Endothelial cell of umbilical vein (primary cell): ENCODE results near the gene TRIM51. TPM values are rescaled to one million over a fixed set of nuclear protein-coding genes. Genes with fewer than 3 reads are reported as not detected.

Source experiments
- polyA plus RNA-seq, 4 experiments: library from polyadenylated mRNA; depleted of rRNA in 3 of 4; stranded (reverse) in 3 of 4; unstranded in 1 of 4; fragments of >200 nt; gene quantifications; 2 replicates each; pipeline versions ENCODE4 v1.2.1 to v1.2.3, GENCODE V29; 2011 to 2012; ENCODE audit warnings: missing spikeins in 1 of 4
- small RNA-seq: library from RNA; depleted of rRNA; stranded (forward); fragments of <200 nt; gene quantifications from one replicate; pipeline ENCODE3, GENCODE V24; 2012; ENCODE audit warnings: low replicate concordance, low read depth; ENCODE audit not compliant: insufficient read depth, insufficient read length
- total RNA-seq: library from RNA; stranded (reverse); gene quantifications from 2 replicates; pipeline ENCODE4 v1.2.3, GENCODE V29; 2021

The TRIM51 gene
- total and polyA plus RNA-seq, 2 donors (not counting 3 experiments of a cell fraction or from before 2014, with no cell fraction given) = not detected

Small RNA genes within 50 kb of the gene (small RNA-seq; reads per million reads assigned to genes)
- gene AC036111.3 = not detected

Other genes with a start within 250 kb of the TRIM51 start
- gene OR4P4, start 248.2 kb upstream of the TRIM51 start, total RNA-seq = not detected in 2 replicates
- not detected in 2 replicates for gene OR4P4, start 248.2 kb upstream of the TRIM51 start, polyA plus RNA-seq
- gene OR4S2, start 235.0 kb upstream of the TRIM51 start, total RNA-seq = not detected in 2 replicates
- gene OR4S2, start 235.0 kb upstream of the TRIM51 start, polyA plus RNA-seq = not detected in 2 replicates
- gene OR4C6, start 221.1 kb upstream of the TRIM51 start, total RNA-seq = not detected in 2 replicates
- gene OR4C6, start 221.1 kb upstream of the TRIM51 start, polyA plus RNA-seq = not detected in 2 replicates
- not detected in 2 replicates for gene OR5D13, start 109.9 kb upstream of the TRIM51 start, total RNA-seq
- not detected in 2 replicates for gene OR5D13, start 109.9 kb upstream of the TRIM51 start, polyA plus RNA-seq
- not detected in 2 replicates for gene OR5D14, start 87.7 kb upstream of the TRIM51 start, total RNA-seq
- not detected in 2 replicates for gene OR5D14, start 87.7 kb upstream of the TRIM51 start, polyA plus RNA-seq
- gene OR5L1, start 71.9 kb upstream of the TRIM51 start, total RNA-seq = not detected in 2 replicates
- gene OR5L1, start 71.9 kb upstream of the TRIM51 start, polyA plus RNA-seq = not detected in 2 replicates
- gene OR5D18, start 63.7 kb upstream of the TRIM51 start, total RNA-seq = not detected in 2 replicates
- gene OR5D18, start 63.7 kb upstream of the TRIM51 start, polyA plus RNA-seq = not detected in 2 replicates
- gene OR5L2, start 56.1 kb upstream of the TRIM51 start, total RNA-seq = not detected in 2 replicates
- not detected in 2 replicates for gene OR5L2, start 56.1 kb upstream of the TRIM51 start, polyA plus RNA-seq
- not detected in 2 replicates for gene OR5D16, start 44.5 kb upstream of the TRIM51 start, total RNA-seq
- not detected in 2 replicates for gene OR5D16, start 44.5 kb upstream of the TRIM51 start, polyA plus RNA-seq
- not detected in 2 replicates for gene OR5W2, start 31.3 kb downstream of the TRIM51 start, total RNA-seq
- gene OR5W2, start 31.3 kb downstream of the TRIM51 start, polyA plus RNA-seq = not detected in 2 replicates
- gene OR5I1, start 53.1 kb downstream of the TRIM51 start, total RNA-seq = not detected in 2 replicates
- gene OR5I1, start 53.1 kb downstream of the TRIM51 start, polyA plus RNA-seq = not detected in 2 replicates
- not detected in 2 replicates for gene OR10AG1, start 86.6 kb downstream of the TRIM51 start, total RNA-seq
- gene OR10AG1, start 86.6 kb downstream of the TRIM51 start, polyA plus RNA-seq = not detected in 2 replicates
- not detected in 2 replicates for gene OR5F1, start 111.3 kb downstream of the TRIM51 start, total RNA-seq
- gene OR5F1, start 111.3 kb downstream of the TRIM51 start, polyA plus RNA-seq = not detected in 2 replicates
- gene OR5AS1, start 144.4 kb downstream of the TRIM51 start, total RNA-seq = not detected in 2 replicates
- not detected in 2 replicates for gene OR5AS1, start 144.4 kb downstream of the TRIM51 start, polyA plus RNA-seq
- not detected in 2 replicates for gene OR8I2, start 210.0 kb downstream of the TRIM51 start, total RNA-seq
- gene OR8I2, start 210.0 kb downstream of the TRIM51 start, polyA plus RNA-seq = not detected in 2 replicates
- not detected in 2 replicates for gene OR8H2, start 220.4 kb downstream of the TRIM51 start, total RNA-seq
- gene OR8H2, start 220.4 kb downstream of the TRIM51 start, polyA plus RNA-seq = not detected in 2 replicates
- gene OR8H3, start 239.1 kb downstream of the TRIM51 start, total RNA-seq = not detected in 2 replicates
- gene OR8H3, start 239.1 kb downstream of the TRIM51 start, polyA plus RNA-seq = not detected in 2 replicates